ENCODE measurements around the gene GPR22.

Gene GPR22, protein sequence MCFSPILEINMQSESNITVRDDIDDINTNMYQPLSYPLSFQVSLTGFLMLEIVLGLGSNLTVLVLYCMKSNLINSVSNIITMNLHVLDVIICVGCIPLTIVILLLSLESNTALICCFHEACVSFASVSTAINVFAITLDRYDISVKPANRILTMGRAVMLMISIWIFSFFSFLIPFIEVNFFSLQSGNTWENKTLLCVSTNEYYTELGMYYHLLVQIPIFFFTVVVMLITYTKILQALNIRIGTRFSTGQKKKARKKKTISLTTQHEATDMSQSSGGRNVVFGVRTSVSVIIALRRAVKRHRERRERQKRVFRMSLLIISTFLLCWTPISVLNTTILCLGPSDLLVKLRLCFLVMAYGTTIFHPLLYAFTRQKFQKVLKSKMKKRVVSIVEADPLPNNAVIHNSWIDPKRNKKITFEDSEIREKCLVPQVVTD

DNA sequence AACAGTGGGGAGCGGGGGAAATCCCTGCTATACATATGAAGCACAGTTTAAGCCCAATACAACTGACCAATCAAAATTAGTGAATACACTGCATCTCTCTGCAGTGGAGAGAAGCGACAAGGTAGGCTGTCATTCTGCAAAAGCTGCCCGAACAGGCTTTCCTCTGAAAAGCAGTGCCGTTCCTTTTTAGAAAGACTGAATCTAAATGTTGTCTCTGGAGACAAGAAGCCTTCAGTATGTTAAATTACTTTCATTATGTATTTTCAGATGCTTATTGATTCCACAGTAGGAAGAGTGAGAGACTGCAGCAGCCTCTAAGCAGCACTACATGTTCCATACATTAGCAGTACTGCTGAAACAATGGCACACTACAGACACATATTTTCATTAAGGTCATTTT is at the start of gene GPR22:
GPR22 (plus strand) TSS at position 129 of the 400 bp plus-strand sequence. CDS start 4,004 bp downstream, outside the sequence.
- FAIRE-seq (no peak), DNase-seq (ENCODE audit: extremely low spot score, insufficient read length, low read depth) (no peak)

DNA sequence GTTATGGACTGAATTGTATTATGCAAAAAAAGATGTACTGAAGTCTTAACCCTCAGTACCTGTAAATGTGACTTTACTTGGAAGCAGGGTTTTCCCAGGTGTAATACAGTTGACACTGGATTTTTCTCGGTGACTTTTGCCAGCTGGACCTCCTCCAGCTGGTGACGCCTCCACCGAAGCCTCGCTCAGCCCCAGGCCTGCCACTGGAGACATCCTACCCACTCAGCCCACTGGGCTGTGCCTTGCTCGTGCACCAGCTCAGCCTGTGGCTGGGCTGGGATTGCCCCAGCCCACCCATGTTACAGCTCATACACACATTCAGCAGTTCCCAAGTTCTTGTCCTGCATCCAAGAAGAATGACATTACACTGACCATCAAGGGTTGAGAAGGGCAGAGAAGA is 42.4 kb upstream of the GPR22 start:
- FAIRE-seq (no peak), DNase-seq (ENCODE audit: extremely low spot score, insufficient read length, low read depth) (no peak)

DNA sequence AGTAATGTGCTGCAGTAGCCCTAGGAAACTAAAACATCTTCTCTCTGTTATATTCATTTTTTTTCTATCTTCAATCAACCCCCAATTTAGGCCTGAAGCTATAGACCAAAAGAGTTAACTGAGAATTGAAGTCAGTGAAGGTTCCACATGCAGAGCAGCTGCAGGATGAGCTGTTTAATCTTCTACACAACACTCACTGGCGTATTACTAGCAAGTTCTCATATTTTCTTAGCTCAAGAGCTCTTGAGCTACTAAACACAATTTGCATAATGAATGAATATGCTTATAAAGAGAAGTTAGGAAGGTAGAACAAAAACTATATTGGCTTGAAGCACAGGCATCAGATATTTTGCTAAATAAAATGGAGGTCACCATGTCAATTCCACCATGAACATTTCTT is 41.2 kb upstream of the GPR22 start:
- FAIRE-seq (no peak), DNase-seq (ENCODE audit: extremely low spot score, insufficient read length, low read depth) (no peak)

DNA sequence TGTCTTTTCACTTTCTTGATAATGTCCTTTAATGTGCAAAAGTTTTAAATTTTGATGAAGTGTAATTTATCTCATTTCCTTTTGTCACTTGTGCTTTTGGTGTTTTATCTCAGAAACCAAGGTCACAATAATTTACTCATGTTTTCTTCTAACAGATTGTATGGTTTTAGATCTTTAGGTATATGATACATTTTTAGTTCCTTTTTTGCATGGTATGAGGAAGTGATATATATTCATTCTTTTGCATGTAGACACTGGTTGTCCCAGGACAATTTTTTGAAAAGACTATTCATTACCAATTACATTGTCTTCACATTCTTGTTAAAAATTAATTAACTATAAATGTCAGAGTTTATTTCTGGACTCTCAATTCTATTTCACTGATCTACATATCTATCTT is 39.8 kb upstream of the GPR22 start:
- DNase-seq (ENCODE audit: extremely low spot score, insufficient read length, low read depth) (no peak), FAIRE-seq (peak; percentile 48)

DNA sequence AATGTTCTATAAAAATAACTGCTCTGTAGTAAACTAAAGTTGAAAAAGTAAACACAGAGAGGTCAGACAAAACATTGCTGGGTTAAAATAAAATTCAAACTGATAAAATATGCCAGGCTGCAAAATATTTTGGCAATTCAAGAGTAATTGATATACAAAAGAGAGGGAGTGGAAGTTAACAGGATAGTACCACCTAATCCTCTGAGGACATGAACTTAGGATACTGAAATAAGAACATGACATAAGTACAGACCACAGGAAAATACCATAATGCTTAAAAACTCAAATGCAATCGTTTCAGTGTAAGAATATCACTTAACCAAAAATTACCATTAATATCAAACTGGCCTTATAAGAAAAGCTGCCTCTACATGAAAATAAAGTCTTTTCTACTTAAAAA is 37.6 kb upstream of the GPR22 start:
- FAIRE-seq: no peak
- no peak for DNase-seq (ENCODE audit: extremely low spot score, insufficient read length, low read depth)

DNA sequence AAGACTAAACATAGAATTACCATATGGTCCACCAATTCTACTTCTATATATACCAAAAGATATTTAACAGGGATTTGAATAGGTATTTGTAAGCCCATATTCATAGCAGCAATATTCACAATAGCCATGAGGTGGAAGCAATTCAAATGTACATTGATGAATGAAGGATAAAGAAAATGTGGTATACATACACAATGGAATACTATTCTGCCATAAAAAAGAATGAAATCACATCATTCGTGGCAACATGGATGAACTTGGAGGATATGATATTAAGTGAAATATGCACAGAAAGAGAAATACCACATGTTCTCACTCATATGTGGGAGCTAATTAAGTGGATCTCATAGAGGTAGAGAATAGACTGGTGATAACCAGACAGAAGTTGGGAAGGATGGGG is 34.1 kb upstream of the GPR22 start:
- DNase-seq (ENCODE audit: extremely low spot score, insufficient read length, low read depth) (no peak), FAIRE-seq (no peak)

DNA sequence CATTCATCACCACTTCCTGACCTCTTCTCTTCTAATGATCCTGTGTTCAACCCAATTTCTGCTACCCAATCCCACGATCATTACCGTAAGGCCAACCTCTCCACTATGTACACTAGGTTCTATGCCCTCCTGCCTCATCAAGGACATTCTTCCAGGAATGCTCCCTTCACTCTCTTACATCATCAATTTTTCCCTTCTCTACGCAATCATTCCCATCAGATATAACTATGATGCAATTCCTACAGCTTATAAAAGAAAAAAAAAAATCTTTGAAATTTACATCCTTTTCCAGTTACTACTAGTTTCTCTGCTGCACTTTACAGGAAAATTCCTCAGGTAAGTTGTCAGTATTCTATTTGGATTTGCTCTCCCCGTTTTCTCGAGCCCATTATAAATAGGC is 30.8 kb upstream of the GPR22 start:
- no peak for DNase-seq (ENCODE audit: extremely low spot score, insufficient read length, low read depth)
- no peak for FAIRE-seq

DNA sequence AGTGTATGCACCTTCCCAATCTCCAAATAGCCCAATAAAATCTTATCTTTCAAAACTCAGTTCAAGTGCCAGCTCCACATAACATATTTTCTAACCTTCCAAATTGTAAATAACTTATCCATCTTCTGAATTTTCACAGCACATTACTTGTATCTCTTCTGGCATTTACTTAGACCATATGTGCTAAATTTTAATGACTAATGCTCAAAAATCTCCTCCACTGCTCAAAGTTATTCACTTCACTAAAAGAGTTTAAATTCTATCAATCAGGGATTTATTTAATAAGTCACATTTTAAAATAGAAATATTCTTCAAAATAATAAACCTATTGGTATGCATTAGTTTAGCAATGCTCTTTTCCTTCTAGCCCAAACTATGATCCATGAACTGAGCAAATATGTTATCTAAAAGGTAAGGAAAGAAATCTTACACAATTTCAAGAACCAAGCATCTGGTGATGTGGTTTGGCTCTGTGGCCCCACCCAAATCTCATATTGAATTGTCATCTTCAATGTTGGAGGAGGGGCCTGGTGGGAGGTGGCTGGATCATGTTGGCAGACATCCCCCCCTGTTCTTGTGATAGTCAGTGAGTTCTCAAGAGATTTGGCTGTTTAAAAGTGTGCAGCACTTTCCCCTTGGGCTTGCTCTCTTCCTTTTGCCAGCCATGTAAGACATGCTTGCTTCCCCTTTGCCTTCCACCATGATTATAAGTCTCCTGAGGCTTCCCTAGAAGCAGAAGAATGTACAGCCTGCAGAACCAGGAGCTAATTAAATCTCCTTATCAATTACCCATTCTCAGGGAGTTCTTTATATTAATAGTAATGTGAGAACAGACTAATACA is 28.1 kb upstream of the GPR22 start:
- DNase-seq (ENCODE audit: extremely low spot score, insufficient read length, low read depth) (no peak), FAIRE-seq (no peak)

DNA sequence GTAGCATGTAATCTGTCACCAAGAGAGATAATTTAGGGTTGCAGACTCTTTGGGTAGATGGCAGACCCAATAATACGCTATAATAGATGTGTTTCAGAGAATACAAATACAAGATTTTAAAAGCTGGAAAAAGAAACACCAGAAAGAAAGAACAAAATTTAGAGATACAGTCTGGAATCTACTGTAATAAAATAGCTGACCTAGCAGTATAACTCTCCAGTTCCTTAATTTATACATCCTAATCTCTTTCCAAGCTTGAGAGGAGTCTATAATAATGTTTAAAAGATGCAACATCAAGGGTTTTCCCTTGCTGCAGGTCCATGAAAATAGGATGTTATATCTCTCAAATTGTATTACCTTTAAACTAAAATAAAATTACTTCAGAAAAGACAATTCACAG is 27.2 kb upstream of the GPR22 start:
- FAIRE-seq (no peak), DNase-seq (ENCODE audit: extremely low spot score, insufficient read length, low read depth) (no peak)

DNA sequence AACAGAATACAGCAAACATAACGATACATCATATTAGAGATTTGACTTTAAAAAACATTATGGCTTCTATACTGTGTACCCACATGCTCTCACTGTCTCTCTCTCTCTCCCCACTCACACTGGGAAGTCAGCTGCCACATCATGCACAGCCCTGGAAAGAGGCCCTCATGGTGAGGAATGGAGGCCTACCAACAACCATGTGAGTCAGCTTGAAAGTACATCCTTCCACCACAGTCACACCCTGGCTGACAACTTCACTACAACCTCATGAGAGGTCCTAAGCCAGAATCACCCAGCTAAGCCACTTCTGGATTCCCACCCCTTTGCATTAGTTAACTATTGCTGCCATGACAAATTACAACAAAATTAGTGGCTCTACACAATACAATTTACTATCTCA is 23.3 kb upstream of the GPR22 start:
- FAIRE-seq (no peak), DNase-seq (ENCODE audit: extremely low spot score, insufficient read length, low read depth) (no peak)

DNA sequence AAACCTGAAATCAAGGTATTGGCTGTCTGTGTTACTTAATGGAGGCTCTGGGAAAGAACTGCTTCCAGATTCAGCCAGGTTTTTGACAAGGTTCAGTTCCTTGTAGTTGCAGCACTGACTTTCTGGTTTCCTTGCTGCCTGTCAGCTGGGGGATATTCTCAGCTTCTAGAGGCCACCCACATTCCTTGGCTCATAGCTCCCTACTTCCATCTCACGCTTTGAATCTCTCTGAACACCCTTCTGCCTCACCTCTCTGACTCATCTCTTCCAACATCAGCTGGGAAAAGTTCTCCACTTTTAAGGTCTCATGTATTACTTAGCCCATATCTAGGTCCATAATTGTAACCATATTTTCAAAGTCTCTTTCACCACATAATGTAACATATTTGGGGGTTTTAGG is 22.9 kb upstream of the GPR22 start:
- FAIRE-seq: no peak
- DNase-seq (ENCODE audit: extremely low spot score, insufficient read length, low read depth): no peak

DNA sequence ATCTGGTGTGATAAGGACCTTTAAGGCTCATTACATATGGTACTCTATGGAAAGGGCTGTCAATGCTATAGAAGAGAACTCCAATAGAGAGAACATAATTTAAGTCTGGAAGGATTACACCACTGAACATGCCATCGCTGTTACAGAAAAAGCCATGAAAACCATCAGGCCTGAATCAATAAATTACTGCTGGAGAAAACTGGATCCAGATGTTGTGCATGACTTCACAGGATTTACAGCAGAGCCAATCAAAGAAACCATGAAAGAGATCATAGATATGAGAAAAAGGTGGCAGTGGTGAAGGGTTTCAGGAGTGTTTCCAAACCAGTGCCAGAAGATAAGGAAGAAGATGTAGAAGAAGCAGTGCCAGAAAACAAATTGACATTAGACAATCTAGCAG is 18.9 kb upstream of the GPR22 start:
- FAIRE-seq: no peak
- no peak for DNase-seq (ENCODE audit: extremely low spot score, insufficient read length, low read depth)

DNA sequence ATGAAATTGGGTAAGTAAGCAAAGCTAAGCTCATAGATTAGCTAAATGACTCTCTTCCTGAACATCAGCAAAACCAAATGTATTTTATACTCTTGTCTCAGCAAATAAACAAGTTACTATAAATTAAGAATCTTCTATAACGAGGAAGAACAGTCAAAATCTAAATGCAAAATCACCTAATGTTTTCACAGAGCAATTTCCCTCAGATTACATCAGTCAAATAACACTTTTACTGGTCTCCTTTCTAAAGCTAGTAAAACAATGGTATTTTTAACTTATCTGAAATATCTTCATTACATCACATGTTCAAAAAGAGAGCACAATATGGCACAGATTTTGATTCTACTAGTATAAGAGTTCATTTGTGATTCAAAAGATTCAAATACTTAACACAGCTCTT is 16.5 kb upstream of the GPR22 start:
- DNase-seq (ENCODE audit: extremely low spot score, insufficient read length, low read depth) (no peak), FAIRE-seq (peak; percentile 54)

DNA sequence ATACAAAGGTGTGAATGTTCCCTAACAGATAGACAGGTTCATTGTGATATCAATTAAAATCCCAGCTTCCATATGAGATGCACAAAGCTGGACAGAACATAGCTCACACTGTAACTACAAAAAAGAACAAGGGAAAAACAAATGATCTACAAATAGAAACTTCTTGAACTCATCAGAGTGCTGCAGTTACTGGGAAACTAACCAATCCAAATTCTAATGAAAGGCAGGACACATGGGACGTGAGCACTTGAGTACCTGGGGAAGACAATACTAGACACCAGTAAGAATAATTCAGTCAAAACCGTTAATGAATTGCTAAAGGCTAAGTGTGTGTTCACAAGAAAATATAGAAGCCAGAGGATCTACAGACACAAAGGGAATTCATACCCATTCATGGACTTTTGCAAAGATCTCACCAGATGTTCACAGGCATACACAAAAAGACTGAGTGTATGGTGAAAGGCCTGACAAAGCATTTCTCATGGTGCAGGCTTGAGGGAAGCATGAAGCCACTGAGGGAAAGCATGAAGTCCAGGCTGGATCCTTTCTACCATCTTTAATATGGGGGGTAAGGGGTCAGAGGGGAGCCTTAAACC is 7.8 kb upstream of the GPR22 start:
- no peak for DNase-seq (ENCODE audit: extremely low spot score, insufficient read length, low read depth)
- FAIRE-seq: no peak

DNA sequence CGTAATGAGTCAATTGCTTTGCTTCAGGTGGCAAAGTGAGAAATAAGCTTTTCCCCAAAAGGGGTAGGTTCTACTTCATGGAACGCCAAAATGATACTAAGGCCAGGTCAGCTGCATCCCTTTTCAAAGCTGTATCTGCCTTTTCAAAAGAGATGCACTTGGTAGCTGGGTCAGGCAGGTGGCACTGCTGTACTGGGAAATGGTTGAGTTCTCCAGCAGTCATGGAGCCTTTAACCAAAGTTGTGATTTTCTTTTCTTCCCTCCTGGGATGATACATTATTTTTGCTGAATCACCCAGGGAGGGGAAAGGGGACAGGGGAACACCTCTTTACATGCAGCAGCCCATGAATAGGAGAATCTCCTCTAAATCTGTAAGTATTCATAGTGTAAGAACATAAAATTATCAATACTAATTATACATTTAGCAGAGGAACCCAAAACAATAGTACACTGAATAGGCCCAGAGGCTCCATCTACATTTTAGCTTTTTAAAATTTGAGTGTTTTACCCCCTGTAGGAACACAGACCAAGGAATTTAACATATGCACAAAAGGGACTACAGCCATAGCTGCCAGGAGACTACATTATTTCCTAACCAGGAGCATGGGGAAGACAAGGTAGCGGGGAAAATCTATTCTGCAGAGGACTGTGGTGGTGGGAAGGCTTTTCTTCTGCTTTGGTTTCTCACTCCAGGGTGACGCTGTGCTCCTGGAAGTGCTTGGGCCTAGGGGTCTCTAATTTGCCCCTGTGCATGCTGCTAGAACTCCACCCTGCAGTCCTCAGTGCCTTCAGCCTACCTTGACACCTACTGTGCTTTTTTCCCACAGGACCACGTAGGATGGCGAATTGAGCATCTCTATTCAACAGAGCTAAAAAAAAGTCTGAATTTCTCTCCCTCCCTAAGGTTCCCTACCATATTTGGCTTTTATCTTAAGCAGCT is 6.4 kb upstream of the GPR22 start:
- peak; percentile 69 for FAIRE-seq
- no peak for DNase-seq (ENCODE audit: extremely low spot score, insufficient read length, low read depth)

DNA sequence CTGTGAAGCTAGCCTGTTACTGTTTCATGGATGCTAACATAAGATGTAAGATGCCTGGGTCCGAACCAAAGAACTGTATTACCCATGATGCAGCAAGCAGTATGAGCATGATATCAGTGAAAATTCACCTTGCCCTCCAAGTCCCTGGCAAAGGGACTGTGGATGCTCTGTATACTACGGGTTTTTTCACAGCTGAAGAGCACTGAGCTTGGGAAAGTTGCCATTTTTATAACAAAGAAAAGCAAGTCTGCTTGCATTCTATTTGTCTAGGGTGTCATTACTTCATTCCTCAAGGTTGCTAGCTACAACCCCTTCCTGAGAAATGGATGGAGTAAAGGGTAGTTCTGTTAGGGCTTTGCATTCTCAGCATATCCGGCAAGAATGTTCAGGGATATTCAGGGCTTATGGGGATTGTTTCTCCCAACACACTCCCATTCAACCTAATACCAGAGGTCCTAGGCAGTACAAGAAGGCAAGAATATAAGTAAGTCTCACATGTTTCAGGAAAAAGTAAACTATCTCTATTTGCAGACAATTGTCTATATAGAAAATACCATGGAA is 5.1 kb upstream of the GPR22 start:
- no peak for FAIRE-seq

DNA sequence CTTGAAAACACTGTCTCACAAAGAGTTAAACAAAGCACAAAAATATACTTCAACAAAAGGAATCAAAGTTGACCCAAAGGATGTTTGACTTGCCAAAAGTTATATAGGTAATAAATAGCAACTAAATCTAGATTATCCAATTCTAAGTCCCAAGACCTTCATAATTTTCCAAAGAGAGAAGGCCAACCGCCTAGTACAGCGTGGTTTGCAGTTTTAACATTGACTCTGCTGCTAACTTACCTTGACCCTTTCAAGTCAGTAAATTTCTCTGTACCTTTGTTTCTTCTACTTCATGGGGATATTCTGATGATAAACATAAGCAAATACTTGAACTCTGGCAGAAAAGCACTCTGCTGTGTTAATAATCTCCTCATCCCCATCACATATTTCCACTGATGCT is 1.9 kb upstream of the GPR22 start:
- DNase-seq (ENCODE audit: extremely low spot score, insufficient read length, low read depth) (no peak), FAIRE-seq (no peak)

More for the DNA sequence above, 5.1 kb upstream of the GPR22 start:
- DNase-seq (ENCODE audit: extremely low spot score, insufficient read length, low read depth): no peak

DNA sequence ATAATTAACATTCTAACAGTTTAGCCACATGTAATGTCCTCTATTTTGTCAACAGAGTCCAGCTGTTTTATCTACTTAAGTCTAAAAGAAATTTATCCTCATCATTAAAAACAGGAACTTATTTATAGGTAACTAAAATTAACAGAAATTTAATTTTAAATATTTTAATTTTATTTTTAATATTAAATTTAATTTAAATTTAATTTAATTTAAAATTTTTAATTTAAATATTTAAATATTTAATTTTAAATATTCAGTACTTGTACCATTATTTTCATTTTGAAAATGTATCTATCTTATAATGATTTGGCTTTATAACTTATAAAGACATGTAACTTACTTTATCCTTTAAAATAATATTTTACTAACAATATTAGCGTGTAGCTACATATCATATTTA is 1.0 kb upstream of the GPR22 start:
- FAIRE-seq: no peak
- DNase-seq (ENCODE audit: extremely low spot score, insufficient read length, low read depth): no peak

DNA sequence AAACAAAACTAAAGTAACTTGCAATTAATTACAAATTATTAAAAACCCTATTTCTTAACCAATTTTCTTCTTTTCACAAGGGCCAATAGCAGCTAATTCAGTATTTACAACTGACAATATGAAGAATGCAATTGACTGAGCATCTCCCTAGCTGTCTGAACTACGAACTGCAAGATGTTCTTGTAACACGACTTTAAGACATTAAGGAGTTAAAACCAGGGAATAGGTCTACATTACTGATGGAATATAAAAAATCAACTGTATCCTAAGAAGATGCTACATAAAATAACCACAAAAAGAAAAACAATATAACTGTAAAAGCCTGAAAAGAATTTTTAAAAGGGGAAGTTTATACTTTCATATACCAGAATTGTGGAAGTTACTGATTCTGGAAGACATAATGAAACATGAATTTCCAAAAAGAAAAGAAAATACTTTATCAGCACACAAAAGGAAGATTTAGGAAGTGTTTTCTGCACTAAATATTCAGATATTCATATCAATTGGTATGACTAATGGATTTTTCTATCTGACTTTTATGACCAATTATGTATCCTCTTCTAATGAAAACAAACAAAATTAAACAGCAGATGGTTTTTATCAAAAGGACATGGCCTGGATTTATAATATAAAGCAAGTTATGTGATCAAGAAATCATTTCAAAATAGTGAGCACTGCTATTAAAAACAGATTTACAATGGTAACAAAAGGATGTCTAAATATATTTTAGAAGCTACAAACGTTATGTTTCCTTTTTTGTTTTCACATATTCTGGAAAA is 1.6 kb downstream of the GPR22 start:
- DNase-seq (ENCODE audit: extremely low spot score, insufficient read length, low read depth) (no peak), FAIRE-seq (no peak)
